ENCODE data around the gene KIF5B.
"Not testable (repeated sequence)": the region's sequence is repeated elsewhere in the genome, so short reads cannot be mapped to it uniquely, and the experiment has no call there.

KIF5B gene

DNA sequence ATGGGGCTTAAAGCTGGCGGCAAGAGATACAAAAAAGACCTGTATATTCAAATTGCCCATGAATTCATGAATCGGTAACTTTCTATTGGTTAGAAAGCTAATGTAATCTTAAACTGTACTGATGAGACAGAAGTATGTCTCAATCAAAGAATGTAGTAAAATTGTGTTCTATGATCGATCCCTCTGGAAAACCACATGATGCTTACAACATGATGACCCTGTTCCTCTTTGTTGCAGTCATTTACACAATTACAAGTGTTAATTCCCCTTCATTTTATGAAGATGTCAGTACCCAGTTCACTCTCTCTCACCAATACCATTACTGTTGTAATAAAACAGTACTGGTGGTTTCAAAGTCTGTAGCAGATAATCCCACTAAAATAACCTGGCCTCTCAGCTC lies 10.1 kb downstream of the KIF5B start:
- no CpG with 5 or more reads among the region's 3 CpGs for WGBS (ENCODE audit: insufficient coverage, insufficient read length)
- DNase-seq (ENCODE audit: low read depth, low spot score) = no peak
- Histone ChIP-seq H3K27me3 (ENCODE audit: control insufficient read depth, insufficient read depth, low read length) (no peaks in the 10 kb centered on the region), H3K4me3 (ENCODE audit: low read length) (no peak overlapping the region), H3K9me3 (ENCODE audit: control insufficient read depth, insufficient read depth, low read length) (no peaks in the 10 kb centered on the region), H3K27ac (ENCODE audit: low read length) (no peak overlapping the region), H3K36me3 (ENCODE audit: control insufficient read depth, insufficient read depth, low read length) (peaks cover 4% of the 10 kb centered on the region; the same call in 1 of the 2 replicates), H3K4me1 (ENCODE audit: control insufficient read depth, insufficient read depth, low read length) (peaks cover 3% of the 10 kb centered on the region; the same call in 1 of the 2 replicates)

- no CpG with 5 or more reads among the region's 8 CpGs for WGBS (ENCODE audit: insufficient coverage, insufficient read length)
Observed at GRCh38 chr10:32042730-32043129, 13.5 kb downstream of the KIF5B start.

GRCh38 chr10:32041290-32042028 lies 14.8 kb downstream of the KIF5B start:
- Histone ChIP-seq H3K27ac (ENCODE audit: low read length) (no peak overlapping the region), H3K4me1 (ENCODE audit: control insufficient read depth, insufficient read depth, low read length) (no peaks in the 10 kb centered on the region), H3K4me3 (ENCODE audit: low read length) (no peak overlapping the region), H3K36me3 (ENCODE audit: control insufficient read depth, insufficient read depth, low read length) (peaks cover 6% of the 10 kb centered on the region; the same call in 1 of the 2 replicates), H3K27me3 (ENCODE audit: control insufficient read depth, insufficient read depth, low read length) (no peaks in the 10 kb centered on the region), H3K9me3 (ENCODE audit: control insufficient read depth, insufficient read depth, low read length) (no peaks in the 10 kb centered on the region)
- 100% methylated on average over 1 of the region's 1 CpG for WGBS (ENCODE audit: insufficient coverage, insufficient read length)
- DNase-seq (ENCODE audit: low read depth, low spot score) = no peak

More at GRCh38 chr10:32042730-32043129, 13.5 kb downstream of the KIF5B start:
- not testable (repeated sequence) for H3K36me3 ChIP-seq (ENCODE audit: control insufficient read depth, insufficient read depth, low read length); H3K9me3 ChIP-seq (ENCODE audit: control insufficient read depth, insufficient read depth, low read length); H3K27me3 ChIP-seq (ENCODE audit: control insufficient read depth, insufficient read depth, low read length); DNase-seq (ENCODE audit: low read depth, low spot score); H3K4me3 ChIP-seq (ENCODE audit: low read length); H3K27ac ChIP-seq (ENCODE audit: low read length); H3K4me1 ChIP-seq (ENCODE audit: control insufficient read depth, insufficient read depth, low read length)

DNA sequence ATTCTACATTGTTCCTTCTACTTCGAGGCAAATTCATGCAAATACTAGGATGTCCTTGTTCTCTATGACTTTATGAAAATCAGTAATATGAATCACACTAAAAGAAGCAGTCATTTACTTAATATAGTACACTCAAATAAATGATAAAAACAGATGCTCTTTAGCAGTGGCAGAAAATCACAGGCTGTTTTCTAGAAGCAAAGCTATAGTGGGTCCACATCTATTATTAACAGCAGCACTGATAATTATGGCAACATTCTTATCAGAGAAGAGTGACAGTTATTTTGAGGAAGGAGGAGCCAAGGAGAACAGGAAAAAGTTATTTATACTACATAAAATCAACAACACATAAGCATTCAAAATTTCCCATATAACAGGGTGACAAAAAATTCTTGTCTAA lies 16.5 kb downstream of the KIF5B start:
- no peaks in the 10 kb centered on the region for H3K27me3 ChIP-seq (ENCODE audit: control insufficient read depth, insufficient read depth, low read length)
- no peak overlapping the region for H3K4me3 ChIP-seq (ENCODE audit: low read length)
- H3K36me3 ChIP-seq (ENCODE audit: control insufficient read depth, insufficient read depth, low read length) = peaks cover 9% of the 10 kb centered on the region; the same call in 1 of the 2 replicates
- H3K9me3 ChIP-seq (ENCODE audit: control insufficient read depth, insufficient read depth, low read length) = no peaks in the 10 kb centered on the region
- no peak overlapping the region for H3K27ac ChIP-seq (ENCODE audit: low read length)
- no CpG with 5 or more reads among the region's 1 CpG for WGBS (ENCODE audit: insufficient coverage, insufficient read length)
- no peaks in the 10 kb centered on the region for H3K4me1 ChIP-seq (ENCODE audit: control insufficient read depth, insufficient read depth, low read length)
- no peak for DNase-seq (ENCODE audit: low read depth, low spot score)

DNA sequence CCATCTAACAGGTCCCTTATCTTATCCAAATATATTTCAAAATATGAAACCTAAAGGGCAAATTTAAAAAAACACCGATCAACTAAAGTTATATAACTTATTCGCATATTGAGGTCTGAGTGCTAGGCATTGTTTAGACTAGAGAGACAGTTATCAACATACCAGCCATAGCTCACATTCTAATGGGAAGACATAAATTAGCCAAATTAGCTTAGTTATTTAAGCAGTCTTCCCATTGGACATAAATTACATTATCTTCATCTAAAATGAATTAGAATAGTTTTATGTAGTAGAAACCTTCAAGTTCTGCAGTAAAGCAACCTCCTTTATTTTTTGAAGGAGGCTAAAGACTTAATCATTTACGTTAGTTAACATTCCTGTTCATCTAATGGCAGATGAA lies 17.4 kb downstream of the KIF5B start:
- H3K9me3 ChIP-seq (ENCODE audit: control insufficient read depth, insufficient read depth, low read length) = no peaks in the 10 kb centered on the region
- H3K27me3 ChIP-seq (ENCODE audit: control insufficient read depth, insufficient read depth, low read length) = no peaks in the 10 kb centered on the region
- no peak overlapping the region for H3K27ac ChIP-seq (ENCODE audit: low read length)
- H3K36me3 ChIP-seq (ENCODE audit: control insufficient read depth, insufficient read depth, low read length) = peaks cover 9% of the 10 kb centered on the region; the same call in 1 of the 2 replicates
- H3K4me1 ChIP-seq (ENCODE audit: control insufficient read depth, insufficient read depth, low read length) = no peaks in the 10 kb centered on the region
- no peak overlapping the region for H3K4me3 ChIP-seq (ENCODE audit: low read length)
- no peak for DNase-seq (ENCODE audit: low read depth, low spot score)
- no CpG with 5 or more reads among the region's 3 CpGs for WGBS (ENCODE audit: insufficient coverage, insufficient read length)

GRCh38 chr10:32036922-32037321 lies 19.3 kb downstream of the KIF5B start:
- Histone ChIP-seq H3K27ac (ENCODE audit: low read length) (no peak overlapping the region), H3K36me3 (ENCODE audit: control insufficient read depth, insufficient read depth, low read length) (peaks cover 9% of the 10 kb centered on the region; the same call in 1 of the 2 replicates), H3K9me3 (ENCODE audit: control insufficient read depth, insufficient read depth, low read length) (no peaks in the 10 kb centered on the region), H3K4me1 (ENCODE audit: control insufficient read depth, insufficient read depth, low read length) (no peaks in the 10 kb centered on the region), H3K27me3 (ENCODE audit: control insufficient read depth, insufficient read depth, low read length) (no peaks in the 10 kb centered on the region), H3K4me3 (ENCODE audit: low read length) (no peak overlapping the region)
- WGBS (ENCODE audit: insufficient coverage, insufficient read length) = no CpG with 5 or more reads among the region's 4 CpGs
- no peak for DNase-seq (ENCODE audit: low read depth, low spot score)

GRCh38 chr10:32035038-32035437 lies 21.2 kb downstream of the KIF5B start:
- no peaks in the 10 kb centered on the region for H3K4me1 ChIP-seq (ENCODE audit: control insufficient read depth, insufficient read depth, low read length)
- peaks cover 12% of the 10 kb centered on the region; the same call in 1 of the 2 replicates for H3K36me3 ChIP-seq (ENCODE audit: control insufficient read depth, insufficient read depth, low read length)
- no peak for DNase-seq (ENCODE audit: low read depth, low spot score)
- H3K9me3 ChIP-seq (ENCODE audit: control insufficient read depth, insufficient read depth, low read length) = no peaks in the 10 kb centered on the region
- no peak overlapping the region for H3K4me3 ChIP-seq (ENCODE audit: low read length)
- no peak overlapping the region for H3K27ac ChIP-seq (ENCODE audit: low read length)
- WGBS (ENCODE audit: insufficient coverage, insufficient read length) = no CpG with 5 or more reads among the region's 1 CpG
- no peaks in the 10 kb centered on the region for H3K27me3 ChIP-seq (ENCODE audit: control insufficient read depth, insufficient read depth, low read length)

DNA sequence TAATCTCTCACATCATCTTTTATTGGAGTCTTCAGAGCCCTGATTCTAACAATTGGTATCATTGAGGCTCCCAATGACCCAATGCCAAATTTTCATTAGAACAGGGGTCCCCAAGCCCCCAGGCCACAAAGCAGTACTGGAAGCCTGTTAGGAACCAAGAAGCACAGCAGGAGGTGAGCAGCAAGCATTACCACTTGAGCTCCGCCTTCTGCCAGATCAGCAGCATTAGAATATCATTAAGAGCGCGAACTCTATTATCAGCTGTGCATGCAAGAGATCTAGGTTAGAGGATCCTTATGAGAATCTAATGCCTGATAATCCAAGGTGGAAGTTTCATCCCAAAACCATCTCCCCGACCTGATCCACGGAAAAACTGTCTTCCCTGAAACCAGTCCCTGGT lies 23.1 kb downstream of the KIF5B start:
- H3K9me3 ChIP-seq (ENCODE audit: control insufficient read depth, insufficient read depth, low read length) = no peaks in the 10 kb centered on the region
- H3K36me3 ChIP-seq (ENCODE audit: control insufficient read depth, insufficient read depth, low read length) = peaks cover 14% of the 10 kb centered on the region; the same call in 1 of the 2 replicates
- DNase-seq (ENCODE audit: low read depth, low spot score) = no peak
- no CpG with 5 or more reads among the region's 5 CpGs for WGBS (ENCODE audit: insufficient coverage, insufficient read length)
- no peak overlapping the region for H3K27ac ChIP-seq (ENCODE audit: low read length)
- no peaks in the 10 kb centered on the region for H3K27me3 ChIP-seq (ENCODE audit: control insufficient read depth, insufficient read depth, low read length)
- H3K4me3 ChIP-seq (ENCODE audit: low read length) = no peak overlapping the region
- H3K4me1 ChIP-seq (ENCODE audit: control insufficient read depth, insufficient read depth, low read length) = no peaks in the 10 kb centered on the region

- no peak for DNase-seq (ENCODE audit: low read depth, low spot score)
- Histone ChIP-seq H3K4me3 (ENCODE audit: low read length) (no peak overlapping the region), H3K27ac (ENCODE audit: low read length) (no peak overlapping the region), H3K36me3 (ENCODE audit: control insufficient read depth, insufficient read depth, low read length) (peaks cover 12% of the 10 kb centered on the region; the same call in 1 of the 2 replicates), H3K4me1 (ENCODE audit: control insufficient read depth, insufficient read depth, low read length) (no peaks in the 10 kb centered on the region), H3K9me3 (ENCODE audit: control insufficient read depth, insufficient read depth, low read length) (no peaks in the 10 kb centered on the region), H3K27me3 (ENCODE audit: control insufficient read depth, insufficient read depth, low read length) (no peaks in the 10 kb centered on the region)
- no CpG with 5 or more reads among the region's 4 CpGs for WGBS (ENCODE audit: insufficient coverage, insufficient read length)
Observed at GRCh38 chr10:32031920-32032319, 24.3 kb downstream of the KIF5B start.

GRCh38 chr10:32031424-32031823 lies 24.8 kb downstream of the KIF5B start:
- DNase-seq (ENCODE audit: low read depth, low spot score) = no peak
- Histone ChIP-seq H3K27me3 (ENCODE audit: control insufficient read depth, insufficient read depth, low read length) (no peaks in the 10 kb centered on the region), H3K27ac (ENCODE audit: low read length) (no peak overlapping the region), H3K4me1 (ENCODE audit: control insufficient read depth, insufficient read depth, low read length) (no peaks in the 10 kb centered on the region), H3K4me3 (ENCODE audit: low read length) (no peak overlapping the region), H3K36me3 (ENCODE audit: control insufficient read depth, insufficient read depth, low read length) (peaks cover 11% of the 10 kb centered on the region; the same call in 1 of the 2 replicates), H3K9me3 (ENCODE audit: control insufficient read depth, insufficient read depth, low read length) (no peaks in the 10 kb centered on the region)
- no CpG with 5 or more reads among the region's 6 CpGs for WGBS (ENCODE audit: insufficient coverage, insufficient read length)

DNA sequence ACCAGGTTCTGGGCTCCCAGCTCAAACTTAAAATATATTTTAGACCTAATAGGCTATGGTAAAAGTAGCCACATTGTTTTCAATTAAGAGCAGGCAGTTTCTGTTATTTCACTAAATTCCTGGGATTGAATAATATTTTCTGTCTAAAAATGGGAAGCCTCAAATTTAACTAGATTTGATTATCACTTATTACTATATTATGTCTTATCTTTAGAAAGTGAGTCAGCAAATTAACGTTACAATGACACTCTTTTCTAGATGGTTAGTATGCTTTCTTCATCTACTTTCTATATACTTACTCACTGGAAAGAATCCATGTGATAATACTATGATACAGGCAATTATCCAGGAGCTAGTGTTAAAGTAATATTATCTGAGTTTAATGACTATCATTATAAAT lies 27.5 kb downstream of the KIF5B start:
- H3K4me1 ChIP-seq (ENCODE audit: control insufficient read depth, insufficient read depth, low read length) = no peaks in the 10 kb centered on the region
- no peak for DNase-seq (ENCODE audit: low read depth, low spot score)
- peaks cover 8% of the 10 kb centered on the region; the same call in 1 of the 2 replicates for H3K36me3 ChIP-seq (ENCODE audit: control insufficient read depth, insufficient read depth, low read length)
- H3K27me3 ChIP-seq (ENCODE audit: control insufficient read depth, insufficient read depth, low read length) = no peaks in the 10 kb centered on the region
- H3K27ac ChIP-seq (ENCODE audit: low read length) = no peak overlapping the region
- no peaks in the 10 kb centered on the region for H3K9me3 ChIP-seq (ENCODE audit: control insufficient read depth, insufficient read depth, low read length)
- H3K4me3 ChIP-seq (ENCODE audit: low read length) = no peak overlapping the region
- WGBS (ENCODE audit: insufficient coverage, insufficient read length) = no CpG with 5 or more reads among the region's 1 CpG
